ENCODE measurements around the gene CLASRP. TPM values are rescaled to one million over a fixed set of nuclear protein-coding genes. Genes with fewer than 3 reads are reported as not detected.

The CLASRP gene
- total RNA-seq, 1 experiment from 2014 or later = 87.1 TPM

DNA sequence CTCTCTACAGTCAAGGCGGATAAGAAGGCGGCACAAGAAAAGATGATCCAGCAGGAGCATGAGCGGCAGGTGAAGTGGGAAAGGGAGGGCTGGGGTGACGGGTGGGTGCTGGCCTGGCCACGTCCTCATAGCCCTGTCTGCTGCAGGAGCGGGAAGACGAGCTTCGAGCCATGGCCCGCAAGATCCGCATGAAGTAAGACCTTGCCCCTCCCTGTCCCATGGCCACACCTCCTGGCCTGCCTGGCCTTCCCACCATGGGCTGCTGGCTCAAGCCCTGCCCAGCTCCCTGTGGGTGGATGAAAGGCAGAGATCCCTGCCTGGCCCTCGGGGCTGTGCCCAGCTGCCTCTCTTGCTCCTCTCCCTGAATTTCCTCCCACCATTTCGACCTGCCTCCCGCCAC lies 30.2 kb downstream of the CLASRP start:
- no peak overlapping the region for H3K4me2 ChIP-seq (ENCODE audit: insufficient read depth, insufficient read length, low read length)
- H2BK120ac ChIP-seq (ENCODE audit: low read depth, low read length, poor library complexity, severe bottlenecking) = no peak overlapping the region
- no peak overlapping the region for H4K5ac ChIP-seq (ENCODE audit: insufficient read length, low read depth, low read length)
- Mint-ChIP-seq H3K4me1 (peaks cover 6 to 16% of the 10 kb centered on the region in 2 experiments), H3K9me3 (no peaks in the 10 kb centered on the region), H3K27ac (peak overlapping the region; percentile 10 to 76 (median 64); a peak in 4 of 7 replicates), H3K36me3 (ENCODE audit: insufficient read depth in 1 of 3, low read depth in 3 of 3) (peaks cover 37 to 63% (median 55%) of the 10 kb centered on the region in 3 experiments), H3K4me3 (no peak overlapping the region; a peak in 2 of 5 replicates), H3K27me3 (ENCODE audit: low read depth) (no peaks in the 10 kb centered on the region)
- no peaks in the 10 kb centered on the region for H3K9me3 ChIP-seq (ENCODE audit: control insufficient read depth, low read depth, low read length)
- no peak overlapping the region for H3K14ac ChIP-seq (ENCODE audit: insufficient read depth, low read length)
- no peak overlapping the region for H3K23ac ChIP-seq (ENCODE audit: insufficient read length, low read depth, low read length)
- WGBS (ENCODE audit: extremely low coverage, insufficient read length, low lambda C conversion rate) = no CpG with 5 or more reads among the region's 13 CpGs
- no peak overlapping the region for H4K8ac ChIP-seq (replicated peaks; ENCODE audit: insufficient read length, low read depth, low read length)
- H3K79me1 ChIP-seq (ENCODE audit: insufficient read depth, low read depth, low read length, poor library complexity, severe bottlenecking) = no peaks in the 10 kb centered on the region
- H2AK5ac ChIP-seq (ENCODE audit: insufficient read length, low read length) = no peak overlapping the region
- H3K4me1 ChIP-seq (ENCODE audit: insufficient read depth, low read length) = no peaks in the 10 kb centered on the region
- H3K79me2 ChIP-seq (ENCODE audit: insufficient read depth, low read length) = no peaks in the 10 kb centered on the region
- H3K56ac ChIP-seq (ENCODE audit: insufficient read length, low read depth, low read length) = no peak overlapping the region
- TF ChIP-seq, protein P1, sequence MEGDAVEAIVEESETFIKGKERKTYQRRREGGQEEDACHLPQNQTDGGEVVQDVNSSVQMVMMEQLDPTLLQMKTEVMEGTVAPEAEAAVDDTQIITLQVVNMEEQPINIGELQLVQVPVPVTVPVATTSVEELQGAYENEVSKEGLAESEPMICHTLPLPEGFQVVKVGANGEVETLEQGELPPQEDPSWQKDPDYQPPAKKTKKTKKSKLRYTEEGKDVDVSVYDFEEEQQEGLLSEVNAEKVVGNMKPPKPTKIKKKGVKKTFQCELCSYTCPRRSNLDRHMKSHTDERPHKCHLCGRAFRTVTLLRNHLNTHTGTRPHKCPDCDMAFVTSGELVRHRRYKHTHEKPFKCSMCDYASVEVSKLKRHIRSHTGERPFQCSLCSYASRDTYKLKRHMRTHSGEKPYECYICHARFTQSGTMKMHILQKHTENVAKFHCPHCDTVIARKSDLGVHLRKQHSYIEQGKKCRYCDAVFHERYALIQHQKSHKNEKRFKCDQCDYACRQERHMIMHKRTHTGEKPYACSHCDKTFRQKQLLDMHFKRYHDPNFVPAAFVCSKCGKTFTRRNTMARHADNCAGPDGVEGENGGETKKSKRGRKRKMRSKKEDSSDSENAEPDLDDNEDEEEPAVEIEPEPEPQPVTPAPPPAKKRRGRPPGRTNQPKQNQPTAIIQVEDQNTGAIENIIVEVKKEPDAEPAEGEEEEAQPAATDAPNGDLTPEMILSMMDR (conservative IDR thresholded peaks at IDR 0.05) = no peak
- no peak overlapping the region for H2BK15ac ChIP-seq (ENCODE audit: low read depth, low read length)
- H3K4ac ChIP-seq (ENCODE audit: low read depth, low read length) = no peak overlapping the region
- no peak overlapping the region for H3K27ac ChIP-seq (ENCODE audit: insufficient read length, low read depth, low read length)
- no peak overlapping the region for H2AFZ ChIP-seq (ENCODE audit: low read length)
- H2BK5ac ChIP-seq (ENCODE audit: insufficient read length, low read length) = no peak overlapping the region
- H3K23me2 ChIP-seq (ENCODE audit: insufficient read length, low read depth, low read length, poor library complexity, severe bottlenecking) = no peaks in the 10 kb centered on the region
- H3T11ph ChIP-seq (ENCODE audit: low read length) = no peak overlapping the region
- peak; percentile 84 for DNase-seq
- H4K91ac ChIP-seq (ENCODE audit: insufficient read length, low read depth, low read length) = no peak overlapping the region
- H3K27me3 ChIP-seq (ENCODE audit: insufficient read depth, low read length) = no peaks in the 10 kb centered on the region
- no peak overlapping the region for H3K9ac ChIP-seq (ENCODE audit: extremely low read depth, insufficient read length, low read length)
- H2BK20ac ChIP-seq (ENCODE audit: low read depth, low read length, poor library complexity, severe bottlenecking) = no peak overlapping the region
- H4K20me1 ChIP-seq (ENCODE audit: control insufficient read depth, insufficient read depth, insufficient read length) = no peaks in the 10 kb centered on the region
- H2BK12ac ChIP-seq (ENCODE audit: insufficient read length, low read depth, low read length) = no peak overlapping the region
- H3K18ac ChIP-seq (ENCODE audit: insufficient read length, low read depth, low read length) = no peak overlapping the region
